ENCODE data around the gene CCDC86.

The CCDC86 gene

GRCh38 chr11:60857378-60858232 is 15.7 kb downstream of the CCDC86 start:
- DNase-seq = peak; percentile 61
- H3K9me3 ChIP-seq (ENCODE audit: control insufficient read depth, low read length) = no peaks in the 10 kb centered on the region
- no peak overlapping the region for H3K14ac ChIP-seq (ENCODE audit: low read length in 2 of 2)
- peaks cover 6 to 10% of the 10 kb centered on the region in 2 experiments for H3K36me3 ChIP-seq (ENCODE audit: control insufficient read depth in 1 of 2, insufficient read depth in 2 of 2, low read depth in 1 of 2, low read length in 2 of 2)
- no peak overlapping the region for H3K9ac ChIP-seq (ENCODE audit: low read length)
- no peak overlapping the region for H4K91ac ChIP-seq (ENCODE audit: low read length)
- H3K27ac ChIP-seq (ENCODE audit: low read length, poor library complexity, severe bottlenecking) = no peak overlapping the region
- peaks cover 12% of the 10 kb centered on the region for H3K4me1 ChIP-seq (ENCODE audit: control insufficient read depth, insufficient read depth, low read depth, low read length)
- H2AK5ac ChIP-seq (ENCODE audit: low read length, severe bottlenecking) = no peak overlapping the region
- H2AFZ ChIP-seq (ENCODE audit: low read depth, low read length) = no peak overlapping the region
- H2BK120ac ChIP-seq (ENCODE audit: low read depth, low read length) = no peak overlapping the region
- no peak overlapping the region for H2BK5ac ChIP-seq (ENCODE audit: low read depth, low read length, poor library complexity, severe bottlenecking)
- no peak overlapping the region for H3K4ac ChIP-seq (ENCODE audit: low read depth in 1 of 2, low read length in 2 of 2)
- no peak overlapping the region for H3K4me2 ChIP-seq (ENCODE audit: low read length, poor library complexity, severe bottlenecking)
- H2BK15ac ChIP-seq (ENCODE audit: low read depth, poor library complexity, severe bottlenecking) = no peak overlapping the region
- no peak overlapping the region for H3K4me3 ChIP-seq (ENCODE audit: insufficient read depth in 1 of 2, low read depth in 1 of 2, low read length in 2 of 2)
- H3K18ac ChIP-seq (ENCODE audit: low read depth in 1 of 2, low read length in 2 of 2) = no peak overlapping the region
- no peaks in the 10 kb centered on the region for H3K79me1 ChIP-seq (replicated peaks; ENCODE audit: low read length, poor library complexity, severe bottlenecking)
- no peak overlapping the region for H4K8ac ChIP-seq (ENCODE audit: low read length)
- peaks cover 0 to 9% of the 10 kb centered on the region in 2 experiments for H3K27me3 ChIP-seq (ENCODE audit: control insufficient read depth in 1 of 2, insufficient read depth in 1 of 2, low read length in 2 of 2)
- no peak overlapping the region for H3K23ac ChIP-seq (ENCODE audit: low read length in 2 of 2)
- 82% methylated on average over 4 of the region's 5 CpGs for WGBS
- no peak overlapping the region for H2BK12ac ChIP-seq (ENCODE audit: low read length in 2 of 2)

GRCh38 chr11:60858236-60858635 is 16.3 kb downstream of the CCDC86 start:
- H3K36me3 ChIP-seq (ENCODE audit: control insufficient read depth in 1 of 2, insufficient read depth in 2 of 2, low read depth in 1 of 2, low read length in 2 of 2) = peaks cover 4% of the 10 kb centered on the region in 2 experiments
- DNase-seq = no peak
- H3K4ac ChIP-seq (ENCODE audit: low read depth in 1 of 2, low read length in 2 of 2) = no peak overlapping the region
- H2AFZ ChIP-seq (ENCODE audit: low read depth, low read length) = no peak overlapping the region
- no peak overlapping the region for H3K9ac ChIP-seq (ENCODE audit: low read length)
- H3K23ac ChIP-seq (ENCODE audit: low read length in 2 of 2) = no peak overlapping the region
- WGBS = 85% methylated on average over 8 of the region's 8 CpGs
- H3K4me3 ChIP-seq (ENCODE audit: insufficient read depth in 1 of 2, low read depth in 1 of 2, low read length in 2 of 2) = no peak overlapping the region
- H4K91ac ChIP-seq (ENCODE audit: low read length) = no peak overlapping the region
- no peak overlapping the region for H3K27ac ChIP-seq (ENCODE audit: low read length, poor library complexity, severe bottlenecking)
- H2BK5ac ChIP-seq (ENCODE audit: low read depth, low read length, poor library complexity, severe bottlenecking) = no peak overlapping the region
- no peak overlapping the region for H2BK15ac ChIP-seq (ENCODE audit: low read depth, poor library complexity, severe bottlenecking)
- no peaks in the 10 kb centered on the region for H3K9me3 ChIP-seq (ENCODE audit: control insufficient read depth, low read length)
- no peak overlapping the region for H3K18ac ChIP-seq (ENCODE audit: low read depth in 1 of 2, low read length in 2 of 2)
- peak overlapping the region in 1 of 2 experiments; percentile 38 for H2BK12ac ChIP-seq (ENCODE audit: low read length in 2 of 2)
- H2BK120ac ChIP-seq (ENCODE audit: low read depth, low read length) = no peak overlapping the region
- no peak overlapping the region for H3K14ac ChIP-seq (ENCODE audit: low read length in 2 of 2)
- no peak overlapping the region for H3K4me2 ChIP-seq (ENCODE audit: low read length, poor library complexity, severe bottlenecking)
- no peaks in the 10 kb centered on the region for H3K79me1 ChIP-seq (replicated peaks; ENCODE audit: low read length, poor library complexity, severe bottlenecking)
- H3K4me1 ChIP-seq (ENCODE audit: control insufficient read depth, insufficient read depth, low read depth, low read length) = peaks cover 11% of the 10 kb centered on the region
- H4K8ac ChIP-seq (ENCODE audit: low read length) = no peak overlapping the region
- no peak overlapping the region for H2AK5ac ChIP-seq (ENCODE audit: low read length, severe bottlenecking)
- H3K27me3 ChIP-seq (ENCODE audit: control insufficient read depth in 1 of 2, insufficient read depth in 1 of 2, low read length in 2 of 2) = peaks cover 0 to 13% of the 10 kb centered on the region in 2 experiments

- Histone ChIP-seq H3K27ac (ENCODE audit: low read length, poor library complexity, severe bottlenecking) (no peak overlapping the region), H3K9me3 (ENCODE audit: control insufficient read depth, low read length) (no peaks in the 10 kb centered on the region), H3K23ac (ENCODE audit: low read length in 2 of 2) (no peak overlapping the region), H3K27me3 (ENCODE audit: control insufficient read depth in 1 of 2, insufficient read depth in 1 of 2, low read length in 2 of 2) (peaks cover 0 to 13% of the 10 kb centered on the region in 2 experiments), H2AFZ (ENCODE audit: low read depth, low read length) (no peak overlapping the region), H3K4ac (ENCODE audit: low read depth in 1 of 2, low read length in 2 of 2) (no peak overlapping the region), H2BK120ac (ENCODE audit: low read depth, low read length) (no peak overlapping the region), H2AK5ac (ENCODE audit: low read length, severe bottlenecking) (no peak overlapping the region), H2BK12ac (ENCODE audit: low read length in 2 of 2) (peak overlapping the region in 1 of 2 experiments; percentile 25), H4K8ac (ENCODE audit: low read length) (no peak overlapping the region), H3K14ac (ENCODE audit: low read length in 2 of 2) (no peak overlapping the region), H3K4me3 (ENCODE audit: insufficient read depth in 1 of 2, low read depth in 1 of 2, low read length in 2 of 2) (no peak overlapping the region), H3K4me1 (ENCODE audit: control insufficient read depth, insufficient read depth, low read depth, low read length) (peaks cover 9% of the 10 kb centered on the region), H2BK5ac (ENCODE audit: low read depth, low read length, poor library complexity, severe bottlenecking) (no peak overlapping the region), H4K91ac (ENCODE audit: low read length) (no peak overlapping the region), H3K4me2 (ENCODE audit: low read length, poor library complexity, severe bottlenecking) (no peak overlapping the region), H2BK15ac (ENCODE audit: low read depth, poor library complexity, severe bottlenecking) (peak overlapping the region; percentile 12), H3K36me3 (ENCODE audit: control insufficient read depth in 1 of 2, insufficient read depth in 2 of 2, low read depth in 1 of 2, low read length in 2 of 2) (no peaks in the 10 kb centered on the region), H3K9ac (ENCODE audit: low read length) (no peak overlapping the region), H3K79me1 (replicated peaks; ENCODE audit: low read length, poor library complexity, severe bottlenecking) (no peaks in the 10 kb centered on the region), H3K18ac (ENCODE audit: low read depth in 1 of 2, low read length in 2 of 2) (peak overlapping the region in 1 of 2 experiments; percentile 42)
- 91% methylated on average over 4 of the region's 4 CpGs for WGBS
- DNase-seq = no peak
Measured at GRCh38 chr11:60858731-60859464, 17.0 kb downstream of the CCDC86 start.

- Histone ChIP-seq H2BK15ac (ENCODE audit: low read depth, poor library complexity, severe bottlenecking) (no peak overlapping the region), H3K9ac (ENCODE audit: low read length) (no peak overlapping the region), H3K4me1 (ENCODE audit: control insufficient read depth, insufficient read depth, low read depth, low read length) (peaks cover 9% of the 10 kb centered on the region), H3K14ac (ENCODE audit: low read length in 2 of 2) (no peak overlapping the region), H3K27me3 (ENCODE audit: control insufficient read depth in 1 of 2, insufficient read depth in 1 of 2, low read length in 2 of 2) (peaks cover 0 to 13% of the 10 kb centered on the region in 2 experiments), H2AFZ (ENCODE audit: low read depth, low read length) (no peak overlapping the region), H3K18ac (ENCODE audit: low read depth in 1 of 2, low read length in 2 of 2) (no peak overlapping the region), H3K27ac (ENCODE audit: low read length, poor library complexity, severe bottlenecking) (no peak overlapping the region), H4K8ac (ENCODE audit: low read length) (no peak overlapping the region), H3K79me1 (replicated peaks; ENCODE audit: low read length, poor library complexity, severe bottlenecking) (no peaks in the 10 kb centered on the region), H3K4ac (ENCODE audit: low read depth in 1 of 2, low read length in 2 of 2) (no peak overlapping the region), H3K36me3 (ENCODE audit: control insufficient read depth in 1 of 2, insufficient read depth in 2 of 2, low read depth in 1 of 2, low read length in 2 of 2) (no peaks in the 10 kb centered on the region), H4K91ac (ENCODE audit: low read length) (no peak overlapping the region), H3K4me3 (ENCODE audit: insufficient read depth in 1 of 2, low read depth in 1 of 2, low read length in 2 of 2) (no peak overlapping the region), H2BK12ac (ENCODE audit: low read length in 2 of 2) (no peak overlapping the region), H2BK120ac (ENCODE audit: low read depth, low read length) (no peak overlapping the region), H2BK5ac (ENCODE audit: low read depth, low read length, poor library complexity, severe bottlenecking) (no peak overlapping the region), H3K23ac (ENCODE audit: low read length in 2 of 2) (no peak overlapping the region), H3K4me2 (ENCODE audit: low read length, poor library complexity, severe bottlenecking) (no peak overlapping the region), H3K9me3 (ENCODE audit: control insufficient read depth, low read length) (no peaks in the 10 kb centered on the region), H2AK5ac (ENCODE audit: low read length, severe bottlenecking) (no peak overlapping the region)
- DNase-seq = no peak
- 86% methylated on average over 14 of the region's 15 CpGs for WGBS
Measured at GRCh38 chr11:60859616-60860250, 17.8 kb downstream of the CCDC86 start.

Measured in mesenchymal stem cell (in vitro differentiated cells and primary cell).